Stimulated activated CD4-positive, alpha-beta T cell treated with anti-CD3 and anti-CD28 coated beads, Interleukin-1b, Interleukin-23, amount 100 ng/mL, for 1 hour (primary cell): Measurements from ENCODE around the gene TFPI2.

ENCODE experiments used
- DNase-seq, 2 donors: peaks; one replicate each; pipeline ENCODE4 v3.0.0-alpha.2; 2020; ENCODE audit warnings: low read depth in 2 of 2

TFPI2 gene

DNA sequence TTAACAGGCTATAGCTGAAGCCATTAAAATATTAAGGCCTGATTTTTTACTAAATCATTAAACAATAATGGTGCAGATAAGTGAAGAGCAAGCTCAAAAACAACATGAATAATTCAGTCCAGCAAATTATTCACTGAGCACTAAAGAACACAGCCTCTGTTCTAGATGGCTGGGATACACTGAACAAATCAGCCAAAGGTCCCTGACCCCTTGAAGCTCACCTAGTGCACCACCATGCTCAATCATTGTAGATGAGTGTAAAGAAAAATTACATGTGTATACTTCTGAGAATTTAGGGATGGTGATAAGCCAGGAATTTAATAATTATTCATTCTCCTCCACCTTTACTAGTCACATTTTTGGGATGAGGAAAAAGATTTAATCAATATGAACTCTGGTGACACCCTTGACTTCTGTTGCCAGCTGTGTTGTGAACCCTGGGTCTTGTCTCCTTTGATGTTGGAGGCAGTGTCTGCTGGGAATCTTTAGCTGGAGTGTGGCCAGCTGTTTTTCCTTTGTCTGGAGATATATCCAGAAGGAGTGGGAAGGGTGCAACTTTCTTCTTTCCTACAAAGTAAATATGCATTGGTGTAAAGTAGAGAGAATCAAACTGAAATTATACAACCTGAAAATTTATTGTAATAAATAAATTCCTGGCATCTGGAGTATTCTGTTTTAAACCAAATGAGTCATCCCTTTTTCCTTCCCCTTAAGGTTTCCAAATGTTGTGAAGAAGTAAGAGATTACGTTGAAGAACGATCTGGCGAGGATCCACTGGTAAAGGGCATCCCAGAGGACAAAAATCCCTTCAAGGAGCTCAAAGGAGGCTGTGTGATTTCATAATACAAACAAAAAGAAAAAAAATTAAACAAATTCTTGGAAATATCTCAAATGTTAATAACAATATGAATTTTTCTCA lies 19.8 kb upstream of the TFPI2 start:
- DNase-seq = no peak

DNA sequence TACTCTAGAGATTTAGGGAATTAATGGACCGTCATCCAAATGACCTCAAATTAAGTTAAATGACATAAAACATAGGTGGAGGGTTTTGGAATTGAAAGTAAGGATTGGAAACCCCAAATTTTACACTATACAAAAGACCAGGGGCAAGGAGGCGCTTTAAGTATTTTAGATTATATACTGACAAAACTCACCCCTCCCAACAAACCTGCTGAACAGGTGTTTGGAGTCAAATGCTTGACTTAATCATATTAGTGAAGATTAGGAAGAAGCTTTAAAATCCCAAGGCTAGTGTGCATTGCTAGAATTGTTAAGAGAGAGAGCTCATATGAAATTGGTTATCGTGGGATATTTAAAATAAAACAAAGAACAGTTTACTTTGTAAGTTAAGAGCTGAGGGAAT lies 15.7 kb upstream of the TFPI2 start, which contains the start of gene GNGT1:
Gene GNGT1, plus strand, starts transcription at position 301 of the 400 bp plus-strand sequence. CDS start 180 bp downstream, outside the sequence.
- no peak for DNase-seq

- no peak for DNase-seq
Observed at GRCh38 chr7:93902777-93903423, 12.3 kb upstream of the TFPI2 start.

GRCh38 chr7:93897680-93898079 lies 7.1 kb upstream of the TFPI2 start:
- no peak for DNase-seq

- no peak for DNase-seq
Observed at GRCh38 chr7:93895859-93896600, 5.5 kb upstream of the TFPI2 start.

DNA sequence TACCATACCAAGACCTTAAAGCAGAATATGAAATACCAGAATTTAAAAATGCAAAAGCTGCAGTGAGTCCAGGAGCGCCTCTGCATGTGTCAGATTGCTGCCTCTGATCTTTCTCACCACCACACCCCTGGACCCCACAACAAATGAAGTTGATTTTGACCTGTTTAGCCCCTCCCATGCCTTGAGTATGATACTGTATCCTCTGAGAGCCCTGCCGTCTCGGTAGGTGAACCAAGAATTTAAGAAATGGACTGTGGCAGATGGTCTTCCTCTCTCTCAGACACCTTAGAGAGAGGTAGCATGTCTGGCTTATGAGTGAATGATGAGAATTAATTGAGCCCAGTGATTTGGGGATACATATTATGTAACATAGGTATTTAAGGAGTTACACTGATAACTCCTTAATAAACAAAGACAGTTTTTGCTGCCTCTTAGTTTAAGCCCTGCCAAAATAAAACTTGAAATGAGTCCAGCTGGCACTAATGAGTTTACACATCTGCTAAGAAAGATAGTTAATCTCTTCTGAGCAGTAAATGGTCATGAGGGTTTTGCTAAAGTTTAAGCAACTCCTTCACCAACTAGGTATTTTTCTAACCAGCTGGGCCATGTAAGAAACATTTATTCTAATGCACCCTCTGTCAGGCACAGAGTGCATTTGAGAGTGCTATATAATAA lies 4.5 kb upstream of the TFPI2 start:
- no peak for DNase-seq

- no peak for DNase-seq
Observed at GRCh38 chr7:93894426-93894825, 3.9 kb upstream of the TFPI2 start.

DNA sequence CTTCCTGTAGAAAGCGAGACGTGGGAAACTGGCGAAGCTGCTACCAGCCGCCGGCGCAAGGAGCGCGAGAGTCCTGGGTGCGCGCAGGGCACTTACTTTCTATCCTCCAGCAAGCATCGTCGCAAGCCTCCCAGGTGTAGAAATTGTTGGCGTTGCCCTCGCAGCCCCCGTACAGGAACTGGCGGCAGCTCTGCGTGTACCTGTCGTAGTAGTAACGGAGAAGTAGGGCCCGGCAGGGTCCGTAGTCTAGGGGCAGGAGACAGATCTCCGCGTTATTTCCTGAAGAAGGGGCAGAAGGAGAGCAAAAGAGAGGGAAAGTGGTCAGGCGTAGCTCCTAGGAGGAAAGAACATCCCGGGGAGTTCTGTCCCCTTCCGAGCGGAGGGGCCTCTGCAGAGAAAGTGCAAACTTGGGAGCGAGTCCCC lies 501 bp downstream of the TFPI2 start:
- DNase-seq = no peak

GRCh38 chr7:93889261-93889660 lies 1.3 kb downstream of the TFPI2 start:
- no peak for DNase-seq

DNA sequence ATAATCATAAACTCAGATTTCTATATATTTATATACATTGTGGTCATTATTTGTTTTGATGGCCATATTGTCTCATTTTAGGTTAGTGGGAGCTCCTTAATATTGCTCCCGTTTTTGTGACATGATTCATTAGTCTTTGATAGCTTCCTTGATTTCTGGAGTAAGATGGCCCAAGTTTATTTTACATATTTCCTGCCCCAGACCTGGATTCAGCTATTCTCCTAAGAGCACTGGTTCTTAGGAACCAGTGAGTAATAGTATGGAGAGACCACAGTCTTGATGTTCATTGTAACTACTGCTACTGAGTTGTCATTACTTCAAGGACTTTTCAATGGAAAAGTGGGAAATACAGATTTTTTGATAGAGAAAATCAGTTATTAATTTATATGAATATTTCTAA lies 6.0 kb downstream of the TFPI2 start:
- no peak for DNase-seq

GRCh38 chr7:93883917-93884345 lies 6.6 kb downstream of the TFPI2 start:
- no peak for DNase-seq

- no peak for DNase-seq
Observed at GRCh38 chr7:93883078-93883916, 7.3 kb downstream of the TFPI2 start.

DNA sequence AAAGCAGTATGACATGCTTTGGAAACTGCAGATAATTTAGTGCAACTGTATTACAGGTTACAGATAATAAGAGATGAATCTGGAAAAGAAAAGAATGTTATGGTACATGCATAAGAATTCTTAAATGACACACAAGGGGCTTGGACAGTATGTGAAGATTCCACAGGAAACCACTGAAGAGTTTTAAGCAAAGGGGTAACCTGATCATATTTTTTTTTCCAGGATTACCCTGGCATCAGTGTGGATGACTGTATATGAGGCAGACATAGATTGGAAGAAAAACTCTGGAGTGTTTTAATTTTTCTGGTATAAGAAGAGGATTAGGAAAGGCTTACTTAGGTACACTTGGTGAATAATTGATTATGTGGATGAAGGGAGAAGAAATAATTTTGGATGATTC lies 8.1 kb downstream of the TFPI2 start:
- no peak for DNase-seq

GRCh38 chr7:93879356-93879755 lies 11.2 kb downstream of the TFPI2 start:
- DNase-seq = no peak

DNA sequence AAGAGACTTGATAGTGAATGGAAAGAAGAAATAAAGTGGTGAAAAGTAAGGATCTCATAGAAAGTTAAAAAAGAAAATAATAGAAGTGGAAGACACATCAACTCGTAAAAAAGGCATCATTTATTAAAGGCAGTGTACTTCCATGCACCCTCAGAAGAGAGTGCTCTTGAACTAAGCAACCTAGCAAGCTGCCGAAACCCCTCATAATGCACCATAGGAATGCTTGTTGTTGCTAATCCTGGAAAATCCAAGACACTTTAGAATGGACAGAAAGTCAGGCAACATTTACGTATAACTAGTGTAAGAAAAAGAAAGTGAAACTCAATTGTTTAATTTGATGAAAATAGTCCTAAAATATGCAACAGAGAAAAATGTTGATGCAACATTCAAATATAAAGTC lies 12.8 kb downstream of the TFPI2 start:
- DNase-seq = no peak

DNA sequence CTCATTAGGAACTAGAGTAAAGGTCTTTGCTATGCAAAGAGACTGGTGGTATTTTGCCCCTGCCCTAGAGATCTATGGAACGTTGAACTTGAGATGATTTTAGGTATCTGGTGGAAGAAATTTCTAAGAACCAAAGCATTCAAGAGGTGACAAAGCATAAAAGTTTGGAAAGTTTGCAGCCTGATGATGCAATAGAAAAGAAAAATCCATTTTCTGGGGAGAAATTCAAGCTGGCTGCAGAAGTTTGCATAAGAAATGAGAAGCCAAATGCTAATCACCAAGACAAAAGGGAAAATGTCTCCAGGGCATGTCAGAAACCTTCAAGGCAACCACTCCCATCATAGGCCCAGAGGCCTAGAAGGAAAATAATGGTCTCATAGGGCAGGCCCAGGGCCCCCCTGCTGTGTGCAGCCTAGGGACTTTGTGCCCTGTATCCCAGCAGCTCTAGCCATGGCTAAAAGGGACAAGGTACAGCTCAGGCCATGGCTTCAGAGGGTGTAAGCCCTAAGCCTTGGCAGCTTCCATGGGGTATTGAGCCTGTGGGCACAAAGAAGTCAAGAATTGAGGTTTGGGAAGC lies 16.5 kb downstream of the TFPI2 start:
- no peak for DNase-seq

GRCh38 chr7:93866886-93867285 lies 23.7 kb downstream of the TFPI2 start:
- DNase-seq = no peak

DNA sequence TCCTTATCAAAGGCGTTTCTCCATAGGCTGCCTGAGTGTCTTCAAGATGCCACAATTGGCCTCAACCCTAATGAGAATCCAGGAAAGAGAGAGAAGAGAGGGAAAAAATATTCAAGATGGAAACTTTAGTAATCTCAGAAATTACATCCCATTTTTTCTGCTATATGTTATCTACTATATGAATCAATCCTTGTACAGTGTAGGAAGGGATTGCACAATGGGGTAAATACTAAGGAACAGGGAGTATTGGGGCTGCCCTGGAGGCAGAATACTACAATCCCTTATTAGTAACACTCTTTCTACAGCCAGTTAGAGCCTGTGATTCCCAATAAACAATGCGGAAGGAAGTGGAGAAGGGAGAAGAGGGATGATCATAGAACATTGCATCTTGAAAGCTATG lies 27.9 kb downstream of the TFPI2 start:
- no peak for DNase-seq

- DNase-seq = no peak
Observed at GRCh38 chr7:93861325-93861949, 29.1 kb downstream of the TFPI2 start.

DNA sequence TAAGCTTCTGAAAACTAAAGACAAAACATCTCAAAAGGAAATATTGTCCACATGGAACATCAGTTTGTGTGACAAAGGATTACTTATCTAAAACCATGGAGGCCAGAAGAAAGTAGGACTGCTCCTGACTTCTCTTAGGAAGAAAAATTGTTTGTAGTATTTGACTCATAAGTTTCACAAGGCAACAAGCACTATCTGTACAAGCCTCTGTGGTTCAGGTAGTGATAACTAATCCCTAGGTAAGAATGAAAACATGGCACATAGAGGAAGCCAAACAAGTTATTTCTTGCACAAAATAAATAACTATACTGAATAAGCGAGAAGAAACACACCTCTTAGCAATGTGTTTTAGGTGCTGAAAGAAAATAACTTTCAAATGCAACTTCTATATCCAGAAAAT lies 30.3 kb downstream of the TFPI2 start:
- no peak for DNase-seq
